Measurements from ENCODE around the gene STAC. TPM values are rescaled to one million over a fixed set of nuclear protein-coding genes. Genes with fewer than 3 reads are reported as not detected.

STAC gene
- total RNA-seq, 4 donors from 2014 or later = 0.28 to 3.8 (median 0.92) TPM

DNA sequence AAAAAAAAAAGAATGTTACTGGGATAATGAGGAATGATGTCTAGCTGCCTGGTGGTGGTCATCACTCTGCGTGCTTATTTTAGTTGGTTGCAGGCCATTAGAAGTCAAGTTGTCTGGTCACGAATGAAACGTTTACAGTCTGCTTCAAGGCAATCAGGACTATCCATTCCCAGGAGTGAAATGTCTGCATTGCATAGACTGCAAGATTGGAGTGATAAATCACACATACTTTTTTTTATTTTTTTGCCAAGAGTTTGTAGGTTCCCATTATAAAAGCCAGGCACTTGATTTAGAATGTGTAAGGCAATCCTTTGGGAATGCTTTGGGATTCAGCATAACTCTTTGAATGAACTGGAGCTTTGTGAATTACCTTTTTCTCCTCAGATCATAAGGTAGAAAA lies 132.3 kb downstream of the STAC start:
- TF ChIP-seq, protein P1, sequence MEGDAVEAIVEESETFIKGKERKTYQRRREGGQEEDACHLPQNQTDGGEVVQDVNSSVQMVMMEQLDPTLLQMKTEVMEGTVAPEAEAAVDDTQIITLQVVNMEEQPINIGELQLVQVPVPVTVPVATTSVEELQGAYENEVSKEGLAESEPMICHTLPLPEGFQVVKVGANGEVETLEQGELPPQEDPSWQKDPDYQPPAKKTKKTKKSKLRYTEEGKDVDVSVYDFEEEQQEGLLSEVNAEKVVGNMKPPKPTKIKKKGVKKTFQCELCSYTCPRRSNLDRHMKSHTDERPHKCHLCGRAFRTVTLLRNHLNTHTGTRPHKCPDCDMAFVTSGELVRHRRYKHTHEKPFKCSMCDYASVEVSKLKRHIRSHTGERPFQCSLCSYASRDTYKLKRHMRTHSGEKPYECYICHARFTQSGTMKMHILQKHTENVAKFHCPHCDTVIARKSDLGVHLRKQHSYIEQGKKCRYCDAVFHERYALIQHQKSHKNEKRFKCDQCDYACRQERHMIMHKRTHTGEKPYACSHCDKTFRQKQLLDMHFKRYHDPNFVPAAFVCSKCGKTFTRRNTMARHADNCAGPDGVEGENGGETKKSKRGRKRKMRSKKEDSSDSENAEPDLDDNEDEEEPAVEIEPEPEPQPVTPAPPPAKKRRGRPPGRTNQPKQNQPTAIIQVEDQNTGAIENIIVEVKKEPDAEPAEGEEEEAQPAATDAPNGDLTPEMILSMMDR (IDR thresholded peaks at IDR 0.05) = no peak
- ATAC-seq (ENCODE audit: low FRiP score) (no peak), DNase-seq (ENCODE audit: low spot score) (no peak)

DNA sequence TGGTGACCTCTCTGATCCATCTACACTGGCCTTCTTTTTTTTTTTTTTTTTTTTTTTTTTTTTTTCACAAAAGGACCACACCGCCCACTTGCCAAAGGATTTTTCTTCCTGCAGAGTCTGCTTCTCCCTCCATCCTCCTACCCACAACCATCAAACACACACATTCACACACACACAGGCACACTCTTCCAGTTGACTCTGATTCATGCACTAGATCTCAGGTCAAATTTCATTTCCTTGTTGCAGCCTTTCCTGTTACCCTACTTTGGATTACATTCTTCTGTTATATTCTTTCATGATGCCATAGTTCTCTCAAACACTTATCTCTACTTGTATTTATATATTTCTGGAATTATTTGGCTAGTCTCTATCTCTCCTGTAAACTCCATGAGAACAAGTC lies 133.9 kb downstream of the STAC start:
- ATAC-seq (ENCODE audit: low FRiP score) = no peak
- TF ChIP-seq, protein P1 (IDR thresholded peaks at IDR 0.05) = no peak
- no peak for DNase-seq (ENCODE audit: low spot score)

DNA sequence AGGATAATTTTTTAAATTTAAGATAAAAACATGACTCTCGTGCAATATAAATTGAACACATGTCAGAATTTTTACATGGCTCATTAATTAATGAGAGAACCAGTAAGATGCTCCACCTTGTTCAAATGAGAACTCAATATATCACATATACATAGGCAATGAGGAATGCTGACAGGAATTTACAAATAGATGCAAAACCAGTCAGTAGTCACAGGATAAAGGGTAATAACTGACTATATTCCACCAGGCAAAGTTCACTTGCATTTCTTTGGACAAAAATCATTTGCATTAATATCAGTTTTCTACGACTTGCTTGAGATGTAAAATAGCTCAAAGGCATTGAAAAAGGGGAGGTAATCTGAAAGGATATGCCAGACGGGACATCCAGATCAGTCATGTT lies 139.4 kb downstream of the STAC start:
- no peak for DNase-seq (ENCODE audit: low spot score)
- no peak for ATAC-seq (ENCODE audit: low FRiP score)
- TF ChIP-seq, protein P1 (IDR thresholded peaks at IDR 0.05) = no peak

DNA sequence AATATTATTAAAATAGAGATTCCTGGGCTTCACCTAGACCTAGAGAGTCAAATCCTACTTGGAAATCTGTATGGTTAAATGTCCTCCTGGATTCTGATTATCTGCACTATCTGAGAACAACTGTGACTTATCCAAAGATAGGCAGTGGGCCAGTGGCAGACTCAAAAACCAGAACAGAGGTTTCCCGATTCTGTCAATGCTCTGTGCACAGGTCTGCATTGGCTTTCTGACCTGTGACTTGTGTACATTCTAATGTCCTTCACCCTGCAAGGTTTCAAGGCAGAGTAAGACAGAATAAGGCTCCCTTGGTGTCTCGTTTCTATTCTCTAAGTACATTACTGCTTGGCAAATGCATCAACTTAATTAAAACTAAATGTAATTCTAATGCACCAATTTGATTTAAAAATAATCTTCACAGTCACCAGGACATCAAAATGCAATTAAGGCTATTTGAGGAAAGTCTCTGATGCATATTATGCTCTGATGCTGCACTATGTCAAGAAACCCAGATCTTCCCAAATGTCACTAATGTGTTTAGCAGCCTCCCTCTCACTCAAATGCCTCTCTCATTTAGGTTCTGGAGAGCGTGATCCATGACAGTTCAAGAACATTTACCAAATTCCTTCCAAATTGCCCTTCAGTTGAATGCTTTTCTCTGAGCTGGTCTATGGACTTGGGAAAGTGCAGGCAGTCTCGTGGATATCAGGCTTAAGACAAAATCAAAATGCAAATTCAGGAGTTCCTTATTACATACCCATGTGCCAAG lies 140.1 kb downstream of the STAC start:
- TF ChIP-seq, protein P1 (IDR thresholded peaks at IDR 0.05) = no peak
- ATAC-seq (ENCODE audit: low FRiP score) (no peak), DNase-seq (ENCODE audit: low spot score) (no peak)

DNA sequence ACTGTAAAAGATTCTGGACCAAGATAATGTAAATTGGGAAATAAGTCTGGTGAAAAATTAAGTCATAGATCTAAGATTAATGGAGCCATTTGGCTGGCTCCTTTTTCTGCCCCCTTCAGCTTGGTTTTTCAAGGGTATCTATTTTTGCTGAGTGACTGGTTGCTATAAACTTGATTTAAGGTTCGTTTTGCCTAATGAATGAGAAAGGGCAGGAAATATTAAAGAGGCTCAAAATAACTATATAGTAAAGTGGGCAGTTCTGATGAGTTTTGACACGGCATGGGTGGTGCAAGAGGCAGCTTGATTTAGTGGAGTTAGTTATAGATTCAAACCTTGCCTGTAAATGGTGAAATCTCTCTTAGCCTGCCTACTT lies 140.7 kb downstream of the STAC start:
- no peak for DNase-seq (ENCODE audit: low spot score)
- ATAC-seq (ENCODE audit: low FRiP score) = no peak
- TF ChIP-seq, protein P1 (IDR thresholded peaks at IDR 0.05) = no peak

DNA sequence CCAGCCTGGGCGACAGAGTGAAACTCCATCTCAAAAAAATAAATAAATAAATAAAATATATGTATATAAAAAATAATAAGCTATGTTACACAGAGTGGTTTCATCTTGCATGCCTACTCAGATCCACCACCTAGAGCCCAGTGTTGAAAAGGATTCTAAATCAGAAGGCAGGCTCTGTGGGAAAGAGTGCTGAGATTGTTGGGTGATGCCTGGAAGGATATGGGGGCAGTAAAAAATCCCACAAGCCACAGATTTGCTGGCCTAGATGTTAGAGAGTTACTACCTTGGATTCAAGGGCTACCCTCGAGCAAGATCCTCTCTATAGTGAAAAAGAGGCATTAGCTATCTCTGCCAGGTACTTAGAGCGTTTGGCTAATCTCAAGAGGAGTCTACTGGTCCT lies 144.3 kb downstream of the STAC start:
- no peak for DNase-seq (ENCODE audit: low spot score)

More for the DNA sequence above, 144.3 kb downstream of the STAC start:
- no peak for ATAC-seq (ENCODE audit: low FRiP score)
- TF ChIP-seq, protein P1 (IDR thresholded peaks at IDR 0.05) = no peak
